T-cell (primary cell): ENCODE results near the gene MTA1. TPM values are rescaled to one million over a fixed set of nuclear protein-coding genes. Genes with fewer than 3 reads are reported as not detected.

ENCODE experiments used
- ATAC-seq, 4 experiments: fragments of 200-7000 bp in 3 of 4; fragments of 150-1000 bp in 1 of 4; cut with Tn5 transposase; replicated peaks in 1 of 4; 1 replicate in 3 of 4; 2 replicates in 1 of 4; pipeline ENCODE4 v1.10.0; 2021; ENCODE audit warnings: moderate library complexity in 3 of 4, mild to moderate bottlenecking in 2 of 4, moderate number of reproducible peaks in 1 of 4
- CTCF ChIA-PET, 2 donors: fragments of 300-600 bp; sonication (Branson Sonifier 250); formaldehyde crosslinking; loops; one replicate each; lab custom pipeline; 2022; ENCODE audit warnings: antibody characterized with exemption in 2 of 2; lab: Charles Lee
- POLR2A ChIA-PET, 2 donors: fragments of 300-600 bp; sonication (Branson Sonifier 250); formaldehyde crosslinking; loops; one replicate each; lab custom pipeline; 2022; ENCODE audit warnings: antibody characterized with exemption in 2 of 2; lab: Charles Lee
- DNase-seq, 35 experiments: peaks; one replicate each; pipeline versions ENCODE4 v3.0.0 to v3.0.0-alpha.2; 2013 to 2023
- H3K27ac ChIP-seq: one replicate; pipeline ENCODE4 v1.5.1; 2013; ENCODE audit warnings: low read length
- H3K27me3 ChIP-seq, 2 experiments: replicated peaks in 1 of 2; 1 replicate in 1 of 2; 2 replicates in 1 of 2; pipeline versions ENCODE4 v1.6.1 to v1.7.0; 2013; ENCODE audit warnings: low read length in 1 of 2, mixed read lengths in 1 of 2; ENCODE audit not compliant: control insufficient read depth in 2 of 2, insufficient read depth in 2 of 2; ENCODE audit errors: extremely low read depth in 1 of 2
- H3K36me3 ChIP-seq, 2 donors: 1 replicate in 1 of 2; 2 replicates in 1 of 2; pipeline versions ENCODE4 v1.6.1 to v1.7.0; 2013; ENCODE audit warnings: low read length in 1 of 2; ENCODE audit not compliant: control insufficient read depth in 2 of 2, insufficient read depth in 1 of 2; ENCODE audit errors: extremely low read depth in 1 of 2
- H3K4me1 ChIP-seq, 2 experiments: 1 replicate in 1 of 2; 2 replicates in 1 of 2; pipeline versions ENCODE4 v1.6.1 to v1.7.0; 2013; ENCODE audit warnings: low read length in 2 of 2, mixed read lengths in 1 of 2; ENCODE audit not compliant: insufficient read depth in 2 of 2, control insufficient read depth in 1 of 2; ENCODE audit errors: extremely low read depth in 1 of 2
- H3K4me3 ChIP-seq, 2 donors: 1 replicate in 1 of 2; 2 replicates in 1 of 2; pipeline versions ENCODE4 v1.5.1 to v1.7.0; 2013; ENCODE audit warnings: mild to moderate bottlenecking in 2 of 2, low read length in 1 of 2, moderate library complexity in 1 of 2; ENCODE audit not compliant: control insufficient read depth in 1 of 2; ENCODE audit errors: extremely low read depth in 1 of 2
- H3K9me3 ChIP-seq: 2 replicates; pipeline ENCODE4 v1.7.0; 2013
- H3K27ac Mint-ChIP-seq, 2 donors: one replicate each; pipeline ENCODE4 v1.8.0; 2020 to 2021; ENCODE audit warnings: mild to moderate bottlenecking in 2 of 2, mixed read lengths in 2 of 2
- H3K27me3 Mint-ChIP-seq, 2 donors: one replicate each; pipeline ENCODE4 v1.8.0; 2021 to 2022; ENCODE audit warnings: mixed read lengths in 2 of 2
- H3K36me3 Mint-ChIP-seq: one replicate; pipeline ENCODE4 v1.8.0; 2021; ENCODE audit warnings: mixed read lengths
- H3K4me1 Mint-ChIP-seq, 3 donors: one replicate each; pipeline ENCODE4 v1.8.0; 2020 to 2022; ENCODE audit warnings: mixed read lengths in 3 of 3, mild to moderate bottlenecking in 1 of 3
- H3K4me3 Mint-ChIP-seq, 3 donors: one replicate each; pipeline ENCODE4 v1.8.0; 2020 to 2022; ENCODE audit warnings: mild to moderate bottlenecking in 3 of 3, mixed read lengths in 3 of 3, moderate library complexity in 3 of 3
- H3K9me3 Mint-ChIP-seq, 3 donors: one replicate each; pipeline ENCODE4 v1.8.0; 2020 to 2022; ENCODE audit warnings: mixed read lengths in 3 of 3
- WGBS: methylation state at CpG from one replicate; pipeline ENCODE4 v1.1.5; 2013; ENCODE audit warnings: missing lambda C conversion rate; ENCODE audit not compliant: insufficient coverage; 5-methylcytosine and 5-hydroxymethylcytosine counted together
- total RNA-seq, 35 experiments: library from RNA in 6 of 35; stranded (reverse) in 6 of 35; fragments of 120-200 nt in 1 of 35; gene quantifications; one replicate each; pipeline versions ENCODE4 v1.2.1 to v1.2.4 and lab custom pipeline; 2013 to 2026

Gene MTA1
- total RNA-seq, 5 donors from 2014 or later (not counting 1 experiment from before 2014, with no cell fraction given): 111 to 152 (median 141) TPM

DNA sequence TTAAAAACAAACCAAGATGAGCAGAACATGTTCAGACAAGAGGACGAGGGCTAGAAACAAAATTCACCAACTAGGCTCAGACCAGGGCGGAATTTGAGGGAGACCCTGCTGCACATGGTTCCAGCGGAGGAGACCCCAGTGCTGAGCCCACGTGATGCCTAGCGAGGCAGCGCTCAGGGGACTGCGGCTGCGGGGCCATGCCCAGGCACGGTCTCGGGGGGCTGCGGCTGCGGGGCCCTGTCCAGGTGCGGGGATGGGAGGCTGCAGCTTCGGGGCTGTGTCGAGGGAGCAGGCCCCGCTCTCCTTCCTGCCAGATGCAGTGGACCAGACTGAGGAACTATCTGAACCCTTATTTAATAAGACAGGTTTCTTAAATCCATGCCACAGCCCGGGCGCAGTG is 42.3 kb downstream of the MTA1 start:
- Histone ChIP-seq H3K27ac (no peak overlapping the region), H3K27me3 (no peaks in the 10 kb centered on the region), H3K4me3 (no peak overlapping the region), H3K9me3 (no peaks in the 10 kb centered on the region), H3K4me1 (no peaks in the 10 kb centered on the region), H3K36me3 (peaks cover 41 to 44% of the 10 kb centered on the region in 2 donors)
- DNase-seq: no peak
- 97% methylated on average over 16 of the region's 18 CpGs for WGBS
- Mint-ChIP-seq H3K4me1 (no peaks in the 10 kb centered on the region), H3K27ac (no peak overlapping the region), H3K9me3 (no peaks in the 10 kb centered on the region), H3K36me3 (peaks cover 6% of the 10 kb centered on the region), H3K4me3 (no peak overlapping the region), H3K27me3 (no peaks in the 10 kb centered on the region)
- POLR2A ChIA-PET: no interaction called here
- ATAC-seq: no peak
- CTCF ChIA-PET: no interaction called here

GRCh38 chr14:105464501-105464900 is 44.9 kb downstream of the MTA1 start:
- no peaks in the 10 kb centered on the region for H3K4me1 Mint-ChIP-seq
- no peak overlapping the region for H3K27ac ChIP-seq
- no peak for ATAC-seq
- ChIA-PET CTCF (no interaction called here), POLR2A (no interaction called here)
- H3K27me3 ChIP-seq: no peaks in the 10 kb centered on the region
- no peak overlapping the region for H3K27ac Mint-ChIP-seq
- H3K27me3 Mint-ChIP-seq: no peaks in the 10 kb centered on the region
- H3K9me3 ChIP-seq: no peaks in the 10 kb centered on the region
- no peak for DNase-seq
- no peaks in the 10 kb centered on the region for H3K9me3 Mint-ChIP-seq
- H3K36me3 ChIP-seq: peaks cover 44 to 51% of the 10 kb centered on the region in 2 donors
- no peaks in the 10 kb centered on the region for H3K4me1 ChIP-seq
- no peak overlapping the region for H3K4me3 ChIP-seq
- WGBS: 97% methylated on average over 30 of the region's 33 CpGs
- H3K36me3 Mint-ChIP-seq: peaks cover 6% of the 10 kb centered on the region
- H3K4me3 Mint-ChIP-seq: no peak overlapping the region

DNA sequence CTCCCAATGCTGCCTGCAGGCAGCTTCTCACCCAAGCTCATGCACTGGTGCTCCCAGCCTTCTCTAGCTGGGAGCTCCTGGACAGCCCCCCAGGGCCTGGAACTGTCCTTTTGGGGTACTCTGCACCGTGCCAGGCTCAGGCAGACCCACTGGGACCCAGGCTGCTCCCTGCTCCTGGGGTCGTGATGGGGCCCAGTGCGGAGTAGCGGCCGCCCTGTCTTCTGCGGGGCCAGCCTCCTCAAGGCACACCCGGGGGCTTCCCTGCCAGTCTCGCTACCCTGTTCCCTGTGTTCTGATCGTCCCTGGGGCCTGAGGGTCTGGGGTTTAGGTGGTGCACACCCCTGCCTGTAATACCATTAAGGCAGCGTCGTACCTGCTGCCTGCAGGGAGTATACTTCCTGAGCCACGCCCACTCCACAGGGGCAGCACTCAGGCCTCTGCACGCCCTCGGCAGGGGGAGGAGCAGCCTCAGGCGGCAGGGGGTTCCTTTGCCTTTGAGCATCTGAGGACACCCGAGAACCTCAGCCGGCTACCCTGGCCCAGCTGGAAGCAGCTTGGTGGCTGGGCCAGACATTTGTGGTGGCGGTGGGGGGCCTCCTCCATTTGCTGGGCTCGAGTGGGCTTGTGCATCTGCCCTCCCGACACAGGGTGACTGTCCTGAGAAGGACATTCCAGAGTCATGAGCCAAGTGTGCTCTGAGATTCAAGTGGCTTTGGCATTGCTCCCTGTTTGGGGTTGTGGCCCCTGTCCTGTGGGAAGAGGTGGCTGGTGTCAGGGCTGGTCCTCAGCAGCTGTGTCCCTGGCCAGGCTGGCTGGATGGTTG is 45.8 kb downstream of the MTA1 start:
- Histone ChIP-seq H3K4me1 (no peaks in the 10 kb centered on the region), H3K36me3 (peaks cover 44 to 48% of the 10 kb centered on the region in 2 donors), H3K4me3 (no peak overlapping the region), H3K9me3 (no peaks in the 10 kb centered on the region), H3K27me3 (no peaks in the 10 kb centered on the region), H3K27ac (no peak overlapping the region)
- Mint-ChIP-seq H3K4me1 (no peaks in the 10 kb centered on the region), H3K27ac (no peak overlapping the region), H3K4me3 (no peak overlapping the region), H3K9me3 (no peaks in the 10 kb centered on the region), H3K27me3 (no peaks in the 10 kb centered on the region), H3K36me3 (peaks cover 6% of the 10 kb centered on the region)
- CTCF ChIA-PET: no interaction called here
- WGBS: 94% methylated on average over 16 of the region's 20 CpGs
- ATAC-seq: no peak
- no peak for DNase-seq
- POLR2A ChIA-PET: no interaction called here

DNA sequence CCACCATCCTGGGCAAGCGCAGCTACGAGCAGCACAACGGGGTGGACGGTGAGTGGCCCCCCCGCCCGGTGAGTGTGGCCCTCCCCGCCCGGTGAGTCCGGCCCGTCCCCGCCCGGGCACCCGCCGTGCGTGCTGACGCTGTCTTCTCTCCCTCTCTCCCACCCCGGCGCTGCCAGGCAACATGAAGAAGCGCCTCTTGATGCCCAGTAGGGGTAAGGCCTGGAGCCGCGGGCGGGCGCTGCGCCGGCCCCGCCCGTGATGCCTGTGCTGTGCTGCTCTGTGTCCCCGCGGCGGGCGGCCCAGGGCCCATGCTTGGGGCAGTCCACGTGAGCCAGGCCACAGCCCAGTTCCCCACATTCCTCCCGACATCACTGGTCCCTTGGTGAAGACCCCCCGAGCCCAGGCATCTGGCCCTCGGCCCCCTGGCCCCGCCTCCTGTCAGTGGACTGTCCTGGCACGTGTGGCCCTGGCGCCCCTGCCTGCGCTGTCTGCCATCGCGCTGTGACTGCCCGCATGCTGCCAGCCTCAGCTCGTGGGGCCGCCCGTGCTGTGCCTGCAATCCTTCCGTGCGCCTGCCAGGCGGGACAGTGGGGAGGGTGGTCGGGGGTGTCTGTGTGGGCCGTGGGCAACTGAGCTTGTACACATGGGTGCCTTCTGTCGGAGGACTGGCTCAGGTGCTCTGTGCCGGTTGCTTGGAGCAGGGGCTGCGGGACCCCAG is 47.1 kb downstream of the MTA1 start:
- ChIA-PET CTCF (interaction anchor here in 1 of 2 donors (0.6 kb wide), 1 partner anchor 23 kb away, joined by 3 read pairs; no protein-coding TSS in a partner anchor), POLR2A (no interaction called here)
- Histone ChIP-seq H3K36me3 (peaks cover 39 to 43% of the 10 kb centered on the region in 2 donors), H3K4me3 (no peak overlapping the region), H3K27me3 (no peaks in the 10 kb centered on the region), H3K4me1 (no peaks in the 10 kb centered on the region), H3K27ac (no peak overlapping the region), H3K9me3 (no peaks in the 10 kb centered on the region)
- 95% methylated on average over 33 of the region's 53 CpGs for WGBS
- Mint-ChIP-seq H3K27ac (no peak overlapping the region), H3K27me3 (no peaks in the 10 kb centered on the region), H3K36me3 (peaks cover under 1% of the 10 kb centered on the region), H3K4me3 (no peak overlapping the region), H3K4me1 (no peaks in the 10 kb centered on the region), H3K9me3 (no peaks in the 10 kb centered on the region)
- ATAC-seq (no peak), DNase-seq (no peak)

- no peak overlapping the region for H3K4me3 ChIP-seq
- Mint-ChIP-seq H3K4me1 (no peaks in the 10 kb centered on the region), H3K4me3 (no peak overlapping the region), H3K27ac (no peak overlapping the region), H3K36me3 (no peaks in the 10 kb centered on the region), H3K27me3 (no peaks in the 10 kb centered on the region), H3K9me3 (no peaks in the 10 kb centered on the region)
- H3K27ac ChIP-seq: no peak overlapping the region
- CTCF ChIA-PET: interaction anchor here in 1 of 2 donors (0.6 kb wide), 1 partner anchor 23 kb away, joined by 3 read pairs; no protein-coding TSS in a partner anchor
- H3K4me1 ChIP-seq: peaks cover 0 to under 1% of the 10 kb centered on the region in 2 experiments
- POLR2A ChIA-PET: no interaction called here
- H3K36me3 ChIP-seq: peaks cover 39 to 41% of the 10 kb centered on the region in 2 donors
- peaks cover 0 to 6% of the 10 kb centered on the region in 2 experiments for H3K27me3 ChIP-seq
- no peak for DNase-seq
- no peak for ATAC-seq
- H3K9me3 ChIP-seq: no peaks in the 10 kb centered on the region
- WGBS: 98% methylated on average over 17 of the region's 20 CpGs
Measured at GRCh38 chr14:105467249-105467941, 47.8 kb downstream of the MTA1 start.

GRCh38 chr14:105467942-105468471 is 48.4 kb downstream of the MTA1 start:
- Mint-ChIP-seq H3K27ac (no peak overlapping the region), H3K4me1 (no peaks in the 10 kb centered on the region), H3K27me3 (no peaks in the 10 kb centered on the region), H3K4me3 (no peak overlapping the region), H3K9me3 (no peaks in the 10 kb centered on the region), H3K36me3 (no peaks in the 10 kb centered on the region)
- no peak overlapping the region for H3K4me3 ChIP-seq
- 97% methylated on average over 20 of the region's 22 CpGs for WGBS
- no peak overlapping the region for H3K27ac ChIP-seq
- H3K4me1 ChIP-seq: peaks cover 2 to 6% of the 10 kb centered on the region in 2 experiments
- peaks cover 35 to 39% of the 10 kb centered on the region in 2 donors for H3K36me3 ChIP-seq
- no peaks in the 10 kb centered on the region for H3K9me3 ChIP-seq
- ATAC-seq (no peak), DNase-seq (no peak)
- ChIA-PET CTCF (no interaction called here), POLR2A (no interaction called here)
- peaks cover 0 to 12% of the 10 kb centered on the region in 2 experiments for H3K27me3 ChIP-seq
